ENCODE results near the gene ENPP6.
"Not testable (repeated sequence)": the region's sequence is repeated elsewhere in the genome, so short reads cannot be mapped to it uniquely, and the experiment has no call there.

ENPP6 gene

GRCh38 chr4:184214931-184215330 is 2.7 kb downstream of the ENPP6 start:
- DNase-seq (ENCODE audit: insufficient read length, low spot score) = no peak
- TF ChIP-seq POLR2A (IDR thresholded peaks at IDR 0.05; ENCODE audit: low read depth, low read length) (no peak), PAX5 (IDR thresholded peaks at IDR 0.05; ENCODE audit: insufficient read depth, low read length, severe bottlenecking) (no peak), POU2F2 (IDR thresholded peaks at IDR 0.05; ENCODE audit: low read depth, low read length) (no peak), POLR2AphosphoS5 (IDR thresholded peaks at IDR 0.05; ENCODE audit: low read depth, low read length) (no peak), TAF1 (IDR thresholded peaks at IDR 0.05; ENCODE audit: low read depth, low read length) (no peak), SPI1 (IDR thresholded peaks at IDR 0.05; ENCODE audit: low read depth, low read length) (no peak)
- FAIRE-seq = no peak

GRCh38 chr4:184207734-184208607 is 9.7 kb downstream of the ENPP6 start:
- not testable (repeated sequence) for FAIRE-seq; DNase-seq (ENCODE audit: insufficient read length, low spot score)

GRCh38 chr4:184205243-184205642 is 12.4 kb downstream of the ENPP6 start:
- no peak for TF ChIP-seq POLR2A (IDR thresholded peaks at IDR 0.05; ENCODE audit: low read depth, low read length)
- no peak for TF ChIP-seq TAF1 (IDR thresholded peaks at IDR 0.05; ENCODE audit: low read depth, low read length)
- no peak for TF ChIP-seq POLR2AphosphoS5 (IDR thresholded peaks at IDR 0.05; ENCODE audit: low read depth, low read length)
- no peak for TF ChIP-seq PAX5 (IDR thresholded peaks at IDR 0.05; ENCODE audit: insufficient read depth, low read length, severe bottlenecking)
- TF ChIP-seq POU2F2 (IDR thresholded peaks at IDR 0.05; ENCODE audit: low read depth, low read length) = no peak
- no peak for TF ChIP-seq SPI1 (IDR thresholded peaks at IDR 0.05; ENCODE audit: low read depth, low read length)
- FAIRE-seq (no peak), DNase-seq (ENCODE audit: insufficient read length, low spot score) (no peak)

- FAIRE-seq = no peak
- TF ChIP-seq POU2F2 (IDR thresholded peaks at IDR 0.05; ENCODE audit: low read depth, low read length) (no peak), PAX5 (IDR thresholded peaks at IDR 0.05; ENCODE audit: insufficient read depth, low read length, severe bottlenecking) (no peak), TAF1 (IDR thresholded peaks at IDR 0.05; ENCODE audit: low read depth, low read length) (no peak)
- no peak for DNase-seq (ENCODE audit: insufficient read length, low spot score)
Measured at GRCh38 chr4:184203300-184203699, 14.4 kb downstream of the ENPP6 start.

GRCh38 chr4:184201179-184201578 is 16.5 kb downstream of the ENPP6 start:
- TF ChIP-seq TAF1 (IDR thresholded peaks at IDR 0.05; ENCODE audit: low read depth, low read length) (no peak), PAX5 (IDR thresholded peaks at IDR 0.05; ENCODE audit: insufficient read depth, low read length, severe bottlenecking) (no peak)

GRCh38 chr4:184200296-184200695 is 17.4 kb downstream of the ENPP6 start:
- TF ChIP-seq POLR2A (IDR thresholded peaks at IDR 0.05; ENCODE audit: low read depth, low read length) (no peak), TAF1 (IDR thresholded peaks at IDR 0.05; ENCODE audit: low read depth, low read length) (no peak), POLR2AphosphoS5 (IDR thresholded peaks at IDR 0.05; ENCODE audit: low read depth, low read length) (no peak), SPI1 (IDR thresholded peaks at IDR 0.05; ENCODE audit: low read depth, low read length) (no peak), PAX5 (IDR thresholded peaks at IDR 0.05; ENCODE audit: insufficient read depth, low read length, severe bottlenecking) (no peak), POU2F2 (IDR thresholded peaks at IDR 0.05; ENCODE audit: low read depth, low read length) (no peak)
- DNase-seq (ENCODE audit: insufficient read length, low spot score) (no peak), FAIRE-seq (no peak)

More at GRCh38 chr4:184201179-184201578, 16.5 kb downstream of the ENPP6 start:
- no peak for FAIRE-seq
- no peak for DNase-seq (ENCODE audit: insufficient read length, low spot score)

GRCh38 chr4:184199780-184200179 is 17.9 kb downstream of the ENPP6 start:
- DNase-seq (ENCODE audit: insufficient read length, low spot score) = no peak
- no peak for FAIRE-seq
- TF ChIP-seq PAX5 (IDR thresholded peaks at IDR 0.05; ENCODE audit: insufficient read depth, low read length, severe bottlenecking) (no peak), POLR2AphosphoS5 (IDR thresholded peaks at IDR 0.05; ENCODE audit: low read depth, low read length) (no peak), SPI1 (IDR thresholded peaks at IDR 0.05; ENCODE audit: low read depth, low read length) (no peak)

- DNase-seq (ENCODE audit: insufficient read length, low spot score) (no peak), FAIRE-seq (no peak)
- no peak for TF ChIP-seq TAF1 (IDR thresholded peaks at IDR 0.05; ENCODE audit: low read depth, low read length)
- no peak for TF ChIP-seq POLR2A (IDR thresholded peaks at IDR 0.05; ENCODE audit: low read depth, low read length)
- no peak for TF ChIP-seq PAX5 (IDR thresholded peaks at IDR 0.05; ENCODE audit: insufficient read depth, low read length, severe bottlenecking)
- no peak for TF ChIP-seq SPI1 (IDR thresholded peaks at IDR 0.05; ENCODE audit: low read depth, low read length)
- TF ChIP-seq POU2F2 (IDR thresholded peaks at IDR 0.05; ENCODE audit: low read depth, low read length) = no peak
- no peak for TF ChIP-seq POLR2AphosphoS5 (IDR thresholded peaks at IDR 0.05; ENCODE audit: low read depth, low read length)
Measured at GRCh38 chr4:184198190-184198589, 19.5 kb downstream of the ENPP6 start.

GRCh38 chr4:184197536-184198082 is 20.1 kb downstream of the ENPP6 start:
- TF ChIP-seq POLR2AphosphoS5 (IDR thresholded peaks at IDR 0.05; ENCODE audit: low read depth, low read length) (no peak), PAX5 (IDR thresholded peaks at IDR 0.05; ENCODE audit: insufficient read depth, low read length, severe bottlenecking) (no peak), TAF1 (IDR thresholded peaks at IDR 0.05; ENCODE audit: low read depth, low read length) (no peak), POU2F2 (IDR thresholded peaks at IDR 0.05; ENCODE audit: low read depth, low read length) (no peak), SPI1 (IDR thresholded peaks at IDR 0.05; ENCODE audit: low read depth, low read length) (no peak), POLR2A (IDR thresholded peaks at IDR 0.05; ENCODE audit: low read depth, low read length) (no peak)
- FAIRE-seq (no peak), DNase-seq (ENCODE audit: insufficient read length, low spot score) (no peak)

- DNase-seq (ENCODE audit: insufficient read length, low spot score) = no peak
- FAIRE-seq = no peak
- no peak for TF ChIP-seq SPI1 (IDR thresholded peaks at IDR 0.05; ENCODE audit: low read depth, low read length)
- TF ChIP-seq PAX5 (IDR thresholded peaks at IDR 0.05; ENCODE audit: insufficient read depth, low read length, severe bottlenecking) = no peak
- TF ChIP-seq TAF1 (IDR thresholded peaks at IDR 0.05; ENCODE audit: low read depth, low read length) = no peak
- no peak for TF ChIP-seq POLR2A (IDR thresholded peaks at IDR 0.05; ENCODE audit: low read depth, low read length)
- TF ChIP-seq POU2F2 (IDR thresholded peaks at IDR 0.05; ENCODE audit: low read depth, low read length) = no peak
- no peak for TF ChIP-seq POLR2AphosphoS5 (IDR thresholded peaks at IDR 0.05; ENCODE audit: low read depth, low read length)
Measured at GRCh38 chr4:184196730-184197385, 20.8 kb downstream of the ENPP6 start.
